BLaER1 treated with 17β-estradiol and CSF1 and Interleukin-3, amounts not matched to agents 10 nM and 100 nM (cell line): ENCODE data around the gene S100Z.
"Not testable (repeated sequence)": the region's sequence is repeated elsewhere in the genome, so short reads cannot be mapped to it uniquely, and the experiment has no call there.

Experiments
- H3K27ac ChIP-seq, 11 experiments: shearing (Covaris generic); formaldehyde crosslinking; 2 replicates each; pipeline ENCODE4 v1.8.1; 2022
- H3K27me3 ChIP-seq, 11 experiments: shearing (Covaris generic); formaldehyde crosslinking; 2 replicates each; pipeline ENCODE4 v1.8.1; 2022
- H3K36me3 ChIP-seq, 11 experiments: shearing (Covaris generic); formaldehyde crosslinking; 2 replicates each; pipeline ENCODE4 v1.8.1; 2022
- H3K4me1 ChIP-seq, 10 experiments: shearing (Covaris generic); formaldehyde crosslinking; 2 replicates each; pipeline ENCODE4 v1.8.1; 2022
- H3K4me2 ChIP-seq, 11 experiments: shearing (Covaris generic); formaldehyde crosslinking; 2 replicates each; pipeline ENCODE4 v1.8.1; 2022
- H3K4me3 ChIP-seq, 10 experiments: shearing (Covaris generic); formaldehyde crosslinking; 2 replicates each; pipeline ENCODE4 v1.8.1; 2022
- H3K9ac ChIP-seq, 11 experiments: shearing (Covaris generic); formaldehyde crosslinking; 2 replicates each; pipeline ENCODE4 v1.8.1; 2022
- H3K9me3 ChIP-seq, 11 experiments: shearing (Covaris generic); formaldehyde crosslinking; replicated peaks in 1 of 11; 2 replicates each; pipeline ENCODE4 v1.8.1; 2022
- H4K20me1 ChIP-seq, 11 experiments: shearing (Covaris generic); formaldehyde crosslinking; 2 replicates each; pipeline ENCODE4 v1.8.1; 2022
- Cebpa-rat ChIP-seq, 11 experiments: shearing (Covaris generic); IDR thresholded peaks; 2 replicates each; pipeline ENCODE4 v1.8.1; 2022

The S100Z gene

GRCh38 chr5:76809141-76809540, 40.7 kb upstream of the S100Z start:
- no peak overlapping the region for H3K9ac ChIP-seq
- H3K27ac ChIP-seq: no peak overlapping the region
- H3K4me1 ChIP-seq: peaks cover 0 to 5% (median 0%) of the 10 kb centered on the region in 10 experiments; a peak in 2 of 20 replicates

DNA sequence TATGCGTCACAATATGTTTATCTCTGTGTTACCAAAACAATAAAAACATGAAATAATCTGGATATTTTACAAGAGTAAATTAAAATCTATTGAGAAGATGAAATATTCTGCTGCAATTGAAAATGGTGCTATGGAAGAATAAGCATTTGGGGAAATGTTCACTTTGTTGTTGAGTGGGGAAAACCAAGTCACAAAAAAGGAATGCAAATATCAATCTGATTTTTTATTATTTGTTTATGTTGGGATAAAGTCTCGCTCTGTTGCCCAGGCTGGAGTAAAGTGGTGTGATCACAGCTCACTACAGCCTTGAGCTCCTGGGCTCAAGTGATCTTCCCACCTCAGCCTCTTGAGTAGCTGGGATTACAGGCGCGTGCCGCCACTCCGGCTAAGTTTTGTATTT, 39.6 kb upstream of the S100Z start:
- H3K4me1 ChIP-seq: peaks cover 0 to 5% (median 0%) of the 10 kb centered on the region in 10 experiments; a peak in 2 of 20 replicates
- no peaks in the 10 kb centered on the region for H4K20me1 ChIP-seq
- no peak overlapping the region for H3K9ac ChIP-seq
- no peak overlapping the region for H3K4me3 ChIP-seq
- H3K36me3 ChIP-seq: no peaks in the 10 kb centered on the region
- no peak overlapping the region for H3K4me2 ChIP-seq
- H3K27me3 ChIP-seq: no peaks in the 10 kb centered on the region
- no peak for TF ChIP-seq Cebpa-rat (IDR thresholded peaks at IDR 0.05)
- no peak overlapping the region for H3K27ac ChIP-seq
- peaks cover 9 to 28% (median 19%) of the 10 kb centered on the region in 11 experiments; a peak in 20 of 22 replicates for H3K9me3 ChIP-seq

More at GRCh38 chr5:76809141-76809540, 40.7 kb upstream of the S100Z start:
- no peak overlapping the region for H3K4me3 ChIP-seq
- H3K9me3 ChIP-seq: peaks cover 9 to 28% (median 19%) of the 10 kb centered on the region in 11 experiments; a peak in 20 of 22 replicates
- H3K27me3 ChIP-seq: no peaks in the 10 kb centered on the region
- H3K36me3 ChIP-seq: no peaks in the 10 kb centered on the region
- no peak overlapping the region for H3K4me2 ChIP-seq
- no peaks in the 10 kb centered on the region for H4K20me1 ChIP-seq
- TF ChIP-seq Cebpa-rat (IDR thresholded peaks at IDR 0.05): no peak

DNA sequence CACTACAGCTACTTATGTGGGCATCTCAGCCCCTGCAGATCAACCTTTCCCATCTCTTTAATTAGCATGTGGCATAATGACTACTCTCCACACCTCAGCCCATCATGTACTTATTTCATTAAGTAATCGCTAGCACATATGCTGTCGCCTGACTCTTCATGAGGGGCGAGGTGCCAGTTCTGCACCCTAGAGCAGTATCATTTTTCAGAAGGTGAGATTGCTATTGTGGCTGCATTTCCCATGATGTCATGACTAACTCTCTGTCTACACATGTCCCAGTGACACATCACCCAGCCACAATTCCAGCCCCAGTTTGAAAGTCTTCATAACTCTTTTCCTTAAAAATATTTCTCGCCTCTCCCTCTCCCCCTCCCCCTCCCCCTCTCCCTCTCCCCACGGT, 38.6 kb upstream of the S100Z start:
- H3K27me3 ChIP-seq: no peaks in the 10 kb centered on the region; a peak in 1 of 22 replicates
- no peak overlapping the region for H3K27ac ChIP-seq
- H4K20me1 ChIP-seq: no peaks in the 10 kb centered on the region
- peaks cover 0 to 4% (median 0%) of the 10 kb centered on the region in 10 experiments; a peak in 2 of 20 replicates for H3K4me1 ChIP-seq
- no peak overlapping the region for H3K4me2 ChIP-seq
- H3K4me3 ChIP-seq: no peak overlapping the region
- no peak overlapping the region for H3K9ac ChIP-seq
- peaks cover 9 to 28% (median 19%) of the 10 kb centered on the region in 11 experiments; a peak in 20 of 22 replicates for H3K9me3 ChIP-seq
- no peaks in the 10 kb centered on the region for H3K36me3 ChIP-seq
- TF ChIP-seq Cebpa-rat (IDR thresholded peaks at IDR 0.05): no peak

DNA sequence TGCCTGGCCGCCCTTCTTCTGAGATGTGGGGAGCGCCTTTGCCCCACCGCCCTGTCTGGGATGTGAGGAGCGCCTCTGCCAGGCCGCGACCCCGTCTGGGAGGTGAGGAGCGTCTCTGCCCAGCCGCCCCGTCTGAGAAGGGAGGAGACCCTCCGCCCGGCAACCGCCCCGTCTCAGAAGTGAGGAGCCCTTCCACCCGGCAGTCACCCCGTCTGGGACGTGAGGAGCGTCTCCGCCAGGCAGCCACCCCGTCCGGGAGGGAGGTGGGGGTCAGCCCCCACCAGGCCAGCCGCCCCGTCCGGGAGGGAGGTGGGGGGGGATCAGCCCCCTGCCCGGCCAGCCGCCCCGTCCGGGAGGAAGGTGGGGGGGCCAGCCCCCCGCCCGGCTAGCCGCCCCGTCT, 37.6 kb upstream of the S100Z start:
- not testable (repeated sequence) for H3K27me3 ChIP-seq, H3K27ac ChIP-seq, H3K4me3 ChIP-seq, H3K4me2 ChIP-seq, H3K36me3 ChIP-seq, H3K9ac ChIP-seq, H3K4me1 ChIP-seq, H4K20me1 ChIP-seq
- H3K9me3 ChIP-seq: peaks cover 9 to 28% (median 19%) of the 10 kb centered on the region in 11 experiments; a peak in 20 of 22 replicates

DNA sequence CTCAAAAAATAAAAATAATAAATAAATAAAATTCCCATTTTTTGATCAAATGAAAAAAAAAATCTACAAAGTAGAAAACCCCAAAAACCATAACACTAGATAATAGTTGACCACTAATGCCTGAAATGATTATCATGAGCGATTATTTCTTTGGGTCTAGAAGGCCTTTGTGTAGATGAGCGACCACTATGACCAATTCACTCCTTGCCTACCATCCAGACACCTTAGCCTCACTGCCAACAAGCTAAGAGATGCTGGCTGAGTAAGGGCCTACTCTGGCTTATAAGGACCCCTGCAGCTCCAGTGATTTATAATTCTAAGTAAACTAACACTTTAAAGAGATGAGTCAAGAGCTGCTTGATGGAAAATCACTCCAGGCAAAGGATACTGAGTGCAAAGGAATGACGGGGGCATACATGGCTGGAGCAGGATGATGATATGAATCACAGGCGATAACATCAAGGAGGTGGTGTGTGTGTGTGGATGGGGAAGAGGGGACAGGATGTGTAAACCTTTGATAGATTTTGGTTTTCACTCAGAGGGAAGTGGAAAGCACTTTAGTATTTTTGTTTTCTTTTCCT, 35.7 kb upstream of the S100Z start:
- no peak for TF ChIP-seq Cebpa-rat (IDR thresholded peaks at IDR 0.05)
- peaks cover 0 to 7% (median 3%) of the 10 kb centered on the region in 10 experiments; a peak in 7 of 20 replicates for H3K4me1 ChIP-seq
- no peak overlapping the region for H3K4me3 ChIP-seq
- peaks cover 18 to 28% (median 24%) of the 10 kb centered on the region in 11 experiments for H3K27me3 ChIP-seq
- H3K36me3 ChIP-seq: no peaks in the 10 kb centered on the region
- H3K9ac ChIP-seq: no peak overlapping the region
- no peak overlapping the region for H3K4me2 ChIP-seq
- H3K9me3 ChIP-seq: peaks cover 9 to 37% (median 28%) of the 10 kb centered on the region in 11 experiments
- no peak overlapping the region for H3K27ac ChIP-seq
- peaks cover 0 to 6% (median 0%) of the 10 kb centered on the region in 11 experiments; a peak in 1 of 22 replicates for H4K20me1 ChIP-seq

GRCh38 chr5:76816110-76816831, 33.5 kb upstream of the S100Z start:
- Histone ChIP-seq H3K36me3 (no peaks in the 10 kb centered on the region), H3K4me1 (peaks cover 0 to 10% (median 8%) of the 10 kb centered on the region in 10 experiments; a peak in 8 of 20 replicates), H3K9me3 (peaks cover 0 to 35% (median 22%) of the 10 kb centered on the region in 11 experiments; a peak in 19 of 22 replicates), H3K27ac (no peak overlapping the region), H4K20me1 (peaks cover 0 to 7% (median 0%) of the 10 kb centered on the region in 11 experiments; a peak in 2 of 22 replicates), H3K4me3 (no peak overlapping the region), H3K27me3 (peaks cover 40 to 50% (median 46%) of the 10 kb centered on the region in 11 experiments), H3K9ac (no peak overlapping the region), H3K4me2 (no peak overlapping the region)
- TF ChIP-seq Cebpa-rat (IDR thresholded peaks at IDR 0.05): no peak

DNA sequence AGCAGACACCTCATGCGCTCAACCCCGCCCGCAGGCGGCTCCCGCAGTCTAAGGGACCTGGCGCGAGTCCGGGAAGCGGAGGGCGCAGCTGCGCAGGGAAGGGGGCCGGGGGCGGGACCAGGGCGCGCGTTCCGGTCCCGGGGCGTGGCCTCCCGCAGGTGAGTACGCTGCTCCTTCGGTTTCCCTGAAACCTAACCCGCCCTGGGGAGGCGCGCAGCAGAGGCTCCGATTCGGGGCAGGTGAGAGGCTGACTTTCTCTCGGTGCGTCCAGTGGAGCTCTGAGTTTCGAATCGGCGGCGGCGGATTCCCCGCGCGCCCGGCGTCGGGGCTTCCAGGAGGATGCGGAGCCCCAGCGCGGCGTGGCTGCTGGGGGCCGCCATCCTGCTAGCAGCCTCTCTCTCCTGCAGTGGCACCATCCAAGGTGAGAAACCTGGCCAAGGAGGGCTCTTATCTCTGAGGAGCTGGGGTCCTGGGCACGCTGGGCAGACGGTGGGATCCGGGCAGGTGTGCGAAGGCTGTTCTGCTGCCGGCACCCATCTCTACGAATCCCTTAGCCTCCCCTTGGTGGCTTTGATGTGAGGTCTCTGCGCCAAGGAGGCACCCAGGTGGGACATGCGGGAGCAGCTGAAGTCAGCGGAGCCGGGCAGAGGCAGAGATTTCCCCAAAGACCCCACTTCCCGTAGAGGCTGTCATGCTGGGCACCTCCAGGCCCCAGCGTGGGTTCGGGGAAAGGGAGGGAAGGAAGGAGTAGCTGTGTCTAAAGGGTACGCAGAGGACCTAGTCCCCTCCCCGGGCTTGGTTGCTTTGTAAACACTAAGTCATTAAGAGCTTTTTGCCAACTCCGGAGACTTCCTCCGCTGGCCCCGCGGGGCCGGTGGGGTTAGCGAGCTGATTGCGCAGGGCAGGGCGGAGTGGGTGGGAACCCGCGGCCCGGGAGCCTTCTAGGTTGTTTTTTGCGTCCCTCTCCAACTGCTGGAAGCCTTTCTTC, 30.7 kb upstream of the S100Z start, which contains the start of gene F2RL1:
F2RL1 (plus strand) TSS at position 187 of the 988 bp plus-strand sequence; CDS start at position 340, 153 bp downstream.
- peaks cover 0 to 18% (median 14%) of the 10 kb centered on the region in 11 experiments; a peak in 16 of 22 replicates for H3K9me3 ChIP-seq
- peaks cover 43 to 61% (median 52%) of the 10 kb centered on the region in 11 experiments for H3K27me3 ChIP-seq
- H3K4me1 ChIP-seq: peaks cover 0 to 10% (median 8%) of the 10 kb centered on the region in 10 experiments; a peak in 8 of 20 replicates
- no peak for TF ChIP-seq Cebpa-rat (IDR thresholded peaks at IDR 0.05)
- 0 out of 22 replicates have a peak within 1 kb of the TSS, but pooled peaks of 1 of the 11 experiments have one; percentile 19 for H3K9ac ChIP-seq
- peak within 1 kb of the TSS; percentile 45 to 68 (median 56) for H3K4me3 ChIP-seq
- H4K20me1 ChIP-seq: peaks cover 0 to 7% (median 0%) of the 10 kb centered on the region in 11 experiments; a peak in 2 of 22 replicates
- H3K4me2 ChIP-seq: peak within 1 kb of the TSS; percentile 63 to 88 (median 76)
- H3K27ac ChIP-seq: no peak within 1 kb of the TSS
- H3K36me3 ChIP-seq: no peaks in the 10 kb centered on the region

- Histone ChIP-seq H3K9ac (no peak overlapping the region), H3K27ac (no peak overlapping the region), H3K4me3 (peak overlapping the region in 9 of 10 experiments; percentile 45 to 68 (median 56); a peak in 14 of 20 replicates)
Observed at GRCh38 chr5:76819851-76820525, 29.8 kb upstream of the S100Z start.

More at GRCh38 chr5:76819851-76820525, 29.8 kb upstream of the S100Z start:
- Histone ChIP-seq H3K4me2 (peak overlapping the region; percentile 63 to 88 (median 76); a peak in 20 of 22 replicates), H4K20me1 (peaks cover 0 to 7% (median 0%) of the 10 kb centered on the region in 11 experiments; a peak in 2 of 22 replicates), H3K4me1 (peaks cover 0 to 10% (median 8%) of the 10 kb centered on the region in 10 experiments; a peak in 8 of 20 replicates), H3K27me3 (peaks cover 43 to 61% (median 52%) of the 10 kb centered on the region in 11 experiments), H3K36me3 (no peaks in the 10 kb centered on the region), H3K9me3 (peaks cover 0 to 18% (median 14%) of the 10 kb centered on the region in 11 experiments; a peak in 16 of 22 replicates)
- no peak for TF ChIP-seq Cebpa-rat (IDR thresholded peaks at IDR 0.05)
